GM19193 (cell line): ENCODE data around the gene NOL6.

Source experiments
- POLR2A ChIP-seq: IDR thresholded peaks from 4 replicates; pipeline ENCODE4 v1.6.1; 2011; ENCODE audit not compliant: insufficient read depth, insufficient read length; ENCODE audit errors: extremely low read depth

The NOL6 gene

GRCh38 chr9:33473643-33474352 lies at the start of gene NOL6:
NOL6 (minus strand) TSS chr9:33473924; CDS start chr9:33473842, 82 bp downstream.
- TF ChIP-seq POLR2A = peak; percentile 85

- TF ChIP-seq POLR2A = no peak
Observed at GRCh38 chr9:33517373-33517772, 43.6 kb upstream of the NOL6 start.

GRCh38 chr9:33510262-33511183 lies 36.8 kb upstream of the NOL6 start:
- no peak for TF ChIP-seq POLR2A

GRCh38 chr9:33506626-33507370 lies 33.1 kb upstream of the NOL6 start:
- no peak for TF ChIP-seq POLR2A

- TF ChIP-seq POLR2A = no peak
Observed at GRCh38 chr9:33498387-33498786, 24.7 kb upstream of the NOL6 start.

- TF ChIP-seq POLR2A = no peak
Observed at GRCh38 chr9:33489066-33489465, 15.3 kb upstream of the NOL6 start.

GRCh38 chr9:33480976-33481375 lies 7.3 kb upstream of the NOL6 start:
- no peak for TF ChIP-seq POLR2A

- no peak for TF ChIP-seq POLR2A
Observed at GRCh38 chr9:33480106-33480505, 6.4 kb upstream of the NOL6 start.

- no peak for TF ChIP-seq POLR2A
Observed at GRCh38 chr9:33476503-33476902, 2.8 kb upstream of the NOL6 start.

GRCh38 chr9:33475357-33475756 lies 1.6 kb upstream of the NOL6 start:
- no peak for TF ChIP-seq POLR2A

GRCh38 chr9:33472881-33473615 lies 676 bp downstream of the NOL6 start:
- TF ChIP-seq POLR2A = no peak

GRCh38 chr9:33472171-33472880 lies 1.4 kb downstream of the NOL6 start:
- TF ChIP-seq POLR2A = no peak

GRCh38 chr9:33471361-33471760 lies 2.4 kb downstream of the NOL6 start:
- no peak for TF ChIP-seq POLR2A

- TF ChIP-seq POLR2A = no peak
Observed at GRCh38 chr9:33469891-33470290, 3.8 kb downstream of the NOL6 start.
